NK-92 treated with Interleukin-12 subunit alpha and Interleukin-12 subunit beta, amount 100 ng/mL, for 24 hours (cell line): ENCODE measurements around the gene PID1.
"Not testable (repeated sequence)": the region's sequence is repeated elsewhere in the genome, so short reads cannot be mapped to it uniquely, and the experiment has no call there.

ENCODE experiments used
- DNase-seq: peaks from one replicate; lab custom pipeline; 2025; lab: John Stamatoyannopoulos, UW

The PID1 gene

GRCh38 chr2:229111744-229112143 lies 159.3 kb downstream of the PID1 start:
- DNase-seq = no peak

- no peak for DNase-seq
Measured at GRCh38 chr2:229109195-229109594, 161.9 kb downstream of the PID1 start.

- no peak for DNase-seq
Measured at GRCh38 chr2:229107601-229108000, 163.5 kb downstream of the PID1 start.

- DNase-seq = no peak
Measured at GRCh38 chr2:229104974-229105387, 166.1 kb downstream of the PID1 start.

GRCh38 chr2:229104025-229104424 lies 167.1 kb downstream of the PID1 start:
- DNase-seq = no peak

- no peak for DNase-seq
Measured at GRCh38 chr2:229101314-229101713, 169.8 kb downstream of the PID1 start.

GRCh38 chr2:229099231-229099630 lies 171.9 kb downstream of the PID1 start:
- DNase-seq = no peak

GRCh38 chr2:229098801-229099200 lies 172.3 kb downstream of the PID1 start:
- DNase-seq = no peak

- no peak for DNase-seq
Measured at GRCh38 chr2:229096409-229097066, 174.5 kb downstream of the PID1 start.

- no peak for DNase-seq
Measured at GRCh38 chr2:229095472-229095871, 175.6 kb downstream of the PID1 start.

GRCh38 chr2:229090225-229090624 lies 180.9 kb downstream of the PID1 start:
- DNase-seq = no peak

- no peak for DNase-seq
Measured at GRCh38 chr2:229089776-229090175, 181.3 kb downstream of the PID1 start.

GRCh38 chr2:229088966-229089700 lies 182.0 kb downstream of the PID1 start:
- DNase-seq = no peak

- DNase-seq = no peak
Measured at GRCh38 chr2:229088517-229088913, 182.6 kb downstream of the PID1 start.

- DNase-seq = no peak
Measured at GRCh38 chr2:229087843-229088516, 183.1 kb downstream of the PID1 start.

GRCh38 chr2:229087267-229087666 lies 183.8 kb downstream of the PID1 start:
- no peak for DNase-seq

- DNase-seq = no peak
Measured at GRCh38 chr2:229085439-229085838, 185.6 kb downstream of the PID1 start.

- DNase-seq = no peak
Measured at GRCh38 chr2:229084447-229084846, 186.6 kb downstream of the PID1 start.

GRCh38 chr2:229083606-229084340 lies 187.3 kb downstream of the PID1 start:
- no peak for DNase-seq

GRCh38 chr2:229081411-229081810 lies 189.7 kb downstream of the PID1 start:
- no peak for DNase-seq

GRCh38 chr2:229080172-229080571 lies 190.9 kb downstream of the PID1 start:
- no peak for DNase-seq

- DNase-seq = not testable (repeated sequence)
Measured at GRCh38 chr2:229076886-229077285, 194.2 kb downstream of the PID1 start.
